ENCODE measurements around the gene ANO9.

DNA sequence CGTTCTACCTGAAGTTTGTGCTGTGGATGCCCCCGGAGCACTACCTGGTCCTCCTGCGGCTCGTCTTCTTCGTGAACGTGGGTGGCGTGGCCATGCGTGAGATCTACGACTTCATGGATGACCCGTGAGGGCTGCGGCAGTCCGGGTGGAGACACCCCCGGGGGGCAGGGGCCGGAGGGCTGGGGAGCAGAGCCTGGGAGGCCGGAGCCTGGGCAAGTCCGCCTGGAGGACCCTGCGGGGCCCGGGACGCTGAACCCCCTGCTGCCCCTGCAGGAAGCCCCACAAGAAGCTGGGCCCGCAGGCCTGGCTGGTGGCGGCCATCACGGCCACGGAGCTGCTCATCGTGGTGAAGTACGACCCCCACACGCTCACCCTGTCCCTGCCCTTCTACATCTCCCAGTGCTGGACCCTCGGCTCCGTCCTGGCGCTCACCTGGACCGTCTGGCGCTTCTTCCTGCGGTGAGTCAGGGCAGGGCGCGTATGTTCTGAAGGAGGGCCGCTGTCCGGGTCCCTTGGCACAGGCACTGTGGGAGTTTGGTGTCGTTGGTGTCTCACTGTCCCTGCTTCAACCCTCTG lies 47.9 kb upstream of the ANO9 start:
- no peak for TF ChIP-seq POLR2A (IDR thresholded peaks at IDR 0.05)
- TF ChIP-seq, protein P1, sequence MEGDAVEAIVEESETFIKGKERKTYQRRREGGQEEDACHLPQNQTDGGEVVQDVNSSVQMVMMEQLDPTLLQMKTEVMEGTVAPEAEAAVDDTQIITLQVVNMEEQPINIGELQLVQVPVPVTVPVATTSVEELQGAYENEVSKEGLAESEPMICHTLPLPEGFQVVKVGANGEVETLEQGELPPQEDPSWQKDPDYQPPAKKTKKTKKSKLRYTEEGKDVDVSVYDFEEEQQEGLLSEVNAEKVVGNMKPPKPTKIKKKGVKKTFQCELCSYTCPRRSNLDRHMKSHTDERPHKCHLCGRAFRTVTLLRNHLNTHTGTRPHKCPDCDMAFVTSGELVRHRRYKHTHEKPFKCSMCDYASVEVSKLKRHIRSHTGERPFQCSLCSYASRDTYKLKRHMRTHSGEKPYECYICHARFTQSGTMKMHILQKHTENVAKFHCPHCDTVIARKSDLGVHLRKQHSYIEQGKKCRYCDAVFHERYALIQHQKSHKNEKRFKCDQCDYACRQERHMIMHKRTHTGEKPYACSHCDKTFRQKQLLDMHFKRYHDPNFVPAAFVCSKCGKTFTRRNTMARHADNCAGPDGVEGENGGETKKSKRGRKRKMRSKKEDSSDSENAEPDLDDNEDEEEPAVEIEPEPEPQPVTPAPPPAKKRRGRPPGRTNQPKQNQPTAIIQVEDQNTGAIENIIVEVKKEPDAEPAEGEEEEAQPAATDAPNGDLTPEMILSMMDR (IDR thresholded peaks at IDR 0.05), result no peak

Data from esophagus squamous epithelium (tissue), 4 donors.